Measurements from ENCODE around the gene CACNG4.

- no peak for TF ChIP-seq CTCF (IDR thresholded peaks at IDR 0.05)
- no peak for TF ChIP-seq POLR2A (IDR thresholded peaks at IDR 0.05)
Observed at GRCh38 chr17:66951605-66951953, 12.9 kb upstream of the CACNG4 start.

All from upper lobe of left lung (tissue), 4 donors.